Measurements from ENCODE around the gene ASPSCR1. TPM values are rescaled to one million over a fixed set of nuclear protein-coding genes. Genes with fewer than 3 reads are reported as not detected.

Gene ASPSCR1
- total and polyA plus RNA-seq, 2 of the 13 experiments (the other 11 are each of a cell fraction or from before 2014, with no cell fraction given), result 274 to 314 TPM

DNA sequence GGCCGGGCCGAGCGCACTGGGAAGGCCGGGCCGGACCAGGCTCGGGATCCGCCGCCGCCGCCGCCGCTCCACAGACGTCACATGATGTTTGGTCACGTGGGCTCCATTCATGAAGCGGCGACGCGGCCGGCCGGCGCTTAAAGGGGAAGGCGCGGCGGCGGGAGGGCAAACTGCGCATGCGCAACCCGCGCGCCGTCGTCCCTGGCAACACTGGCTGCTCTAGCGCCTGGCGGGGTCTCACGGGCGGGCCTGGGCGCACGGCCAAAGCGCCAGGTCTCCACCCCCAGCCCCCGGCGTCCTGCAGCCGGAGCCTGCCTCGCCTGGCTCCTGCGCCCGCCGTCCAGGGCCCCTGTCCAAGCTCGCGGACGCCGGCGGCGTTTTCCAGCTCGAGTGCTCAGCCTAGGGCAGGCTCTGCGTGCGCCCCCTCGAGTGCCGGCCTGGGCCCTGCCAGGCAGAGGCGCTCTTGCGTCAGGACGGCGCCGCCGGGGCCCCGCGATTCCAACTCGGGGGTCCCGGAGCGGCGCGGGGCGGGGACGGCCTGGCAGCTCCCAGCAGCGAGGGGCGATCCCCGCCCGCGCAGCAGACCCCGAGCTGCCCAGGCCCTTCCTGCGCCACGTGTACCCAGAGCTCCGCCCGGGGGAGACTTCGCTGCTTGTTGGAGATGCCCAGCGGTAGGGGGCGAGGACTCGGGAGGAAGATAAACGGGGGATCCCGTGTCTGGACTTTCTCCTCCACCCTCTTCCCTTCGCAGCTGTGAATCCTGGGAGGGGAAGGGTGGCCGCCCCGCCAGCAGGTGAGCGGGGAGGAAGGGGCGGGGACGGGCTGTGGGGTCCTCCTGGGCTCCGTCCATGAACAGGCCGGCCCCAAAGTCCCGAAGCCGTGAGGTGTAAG is 49.5 kb upstream of the ASPSCR1 start, which contains the start of gene MAFG (continued):
- TF ChIP-seq ZNF747 (CRISPR knock-in tag; IDR thresholded peaks at IDR 0.05; ENCODE audit: borderline replicate concordance), result peak; percentile 91; the same call in 1 of the 2 replicates
- peak; percentile 9; the same call in 1 of the 2 replicates for TF ChIP-seq FIP1L1 (IDR thresholded peaks at IDR 0.05; ENCODE audit: borderline replicate concordance, insufficient read depth, low read depth, low read length)
- peak; percentile 48; the same call in 1 of the 2 replicates for TF ChIP-seq SMYD3 (CRISPR knock-in tag; IDR thresholded peaks at IDR 0.05)
- TF ChIP-seq, protein P1, sequence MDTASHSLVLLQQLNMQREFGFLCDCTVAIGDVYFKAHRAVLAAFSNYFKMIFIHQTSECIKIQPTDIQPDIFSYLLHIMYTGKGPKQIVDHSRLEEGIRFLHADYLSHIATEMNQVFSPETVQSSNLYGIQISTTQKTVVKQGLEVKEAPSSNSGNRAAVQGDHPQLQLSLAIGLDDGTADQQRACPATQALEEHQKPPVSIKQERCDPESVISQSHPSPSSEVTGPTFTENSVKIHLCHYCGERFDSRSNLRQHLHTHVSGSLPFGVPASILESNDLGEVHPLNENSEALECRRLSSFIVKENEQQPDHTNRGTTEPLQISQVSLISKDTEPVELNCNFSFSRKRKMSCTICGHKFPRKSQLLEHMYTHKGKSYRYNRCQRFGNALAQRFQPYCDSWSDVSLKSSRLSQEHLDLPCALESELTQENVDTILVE (CRISPR knock-in tag; IDR thresholded peaks at IDR 0.05), result peak; percentile 69; the same call in 1 of the 2 replicates
- peak; percentile 86 for TF ChIP-seq ASH2L (IDR thresholded peaks at IDR 0.05; ENCODE audit: insufficient read length, low read depth, low read length)
- TF ChIP-seq SP5 (CRISPR knock-in tag; IDR thresholded peaks at IDR 0.05; ENCODE audit: borderline replicate concordance, low read depth), result peak; percentile 76; the same call in 1 of the 2 replicates
- no peak for TF ChIP-seq SP1 (IDR thresholded peaks at IDR 0.05)
- peak; percentile 51 for TF ChIP-seq SP1 (CRISPR knock-in tag; IDR thresholded peaks at IDR 0.05)
- no peak for TF ChIP-seq KMT2B (CRISPR knock-in tag; IDR thresholded peaks at IDR 0.05)
- TF ChIP-seq MZF1 (CRISPR knock-in tag; IDR thresholded peaks at IDR 0.05; ENCODE audit: borderline replicate concordance), result no peak
- TF ChIP-seq TCF7L2 (IDR thresholded peaks at IDR 0.05; ENCODE audit: low read depth, low read length), result no peak
- no peak for TF ChIP-seq MATR3 (CRISPR knock-in tag; IDR thresholded peaks at IDR 0.05)
- TF ChIP-seq, protein P2, sequence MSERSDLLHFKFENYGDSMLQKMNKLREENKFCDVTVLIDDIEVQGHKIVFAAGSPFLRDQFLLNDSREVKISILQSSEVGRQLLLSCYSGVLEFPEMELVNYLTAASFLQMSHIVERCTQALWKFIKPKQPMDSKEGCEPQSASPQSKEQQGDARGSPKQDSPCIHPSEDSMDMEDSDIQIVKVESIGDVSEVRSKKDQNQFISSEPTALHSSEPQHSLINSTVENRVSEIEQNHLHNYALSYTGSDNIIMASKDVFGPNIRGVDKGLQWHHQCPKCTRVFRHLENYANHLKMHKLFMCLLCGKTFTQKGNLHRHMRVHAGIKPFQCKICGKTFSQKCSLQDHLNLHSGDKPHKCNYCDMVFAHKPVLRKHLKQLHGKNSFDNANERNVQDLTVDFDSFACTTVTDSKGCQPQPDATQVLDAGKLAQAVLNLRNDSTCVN (CRISPR knock-in tag; IDR thresholded peaks at IDR 0.05; ENCODE audit: borderline replicate concordance), result no peak; the same call in 1 of the 2 replicates
- no peak for TF ChIP-seq POLR2AphosphoS2 (IDR thresholded peaks at IDR 0.05; ENCODE audit: low read depth, low read length)
- peak; percentile 43 for TF ChIP-seq RBM22 (optimal IDR thresholded peaks at IDR 0.05; ENCODE audit: low read length)
- peak in 1 of 2 experiments; percentile 59; a peak in 2 of 4 replicates for TF ChIP-seq KLF16 (CRISPR knock-in tag; IDR thresholded peaks at IDR 0.05)
- TF ChIP-seq SP4 (CRISPR knock-in tag; IDR thresholded peaks at IDR 0.05), result 0 out of 2 replicates have a peak, but pooled peaks have one; percentile 66
- TF ChIP-seq ZNF589 (CRISPR knock-in tag; conservative IDR thresholded peaks at IDR 0.05), result no peak; the same call in 1 of the 2 replicates
- no peak for TF ChIP-seq ZKSCAN5 (CRISPR knock-in tag; IDR thresholded peaks at IDR 0.05)
- 0 out of 2 replicates have a peak, but pooled peaks have one; percentile 42 for TF ChIP-seq ZNF232 (CRISPR knock-in tag; IDR thresholded peaks at IDR 0.05; ENCODE audit: borderline replicate concordance)
- peak; percentile 76; the same call in 1 of the 2 replicates for TF ChIP-seq ZNF704 (CRISPR knock-in tag; IDR thresholded peaks at IDR 0.05; ENCODE audit: borderline replicate concordance)
- peak; percentile 80; the same call in 1 of the 2 replicates for TF ChIP-seq PAX8 (CRISPR knock-in tag; IDR thresholded peaks at IDR 0.05; ENCODE audit: borderline replicate concordance)
